AG08395 (cell line): ENCODE measurements around the gene TUBA3E.
"Not testable (repeated sequence)": the region's sequence is repeated elsewhere in the genome, so short reads cannot be mapped to it uniquely, and the experiment has no call there.

ENCODE experiments used
- DNase-seq: peaks from one replicate; pipeline ENCODE4 v3.0.0; 2012; ENCODE audit warnings: mixed read lengths, low spot score

Gene TUBA3E

DNA sequence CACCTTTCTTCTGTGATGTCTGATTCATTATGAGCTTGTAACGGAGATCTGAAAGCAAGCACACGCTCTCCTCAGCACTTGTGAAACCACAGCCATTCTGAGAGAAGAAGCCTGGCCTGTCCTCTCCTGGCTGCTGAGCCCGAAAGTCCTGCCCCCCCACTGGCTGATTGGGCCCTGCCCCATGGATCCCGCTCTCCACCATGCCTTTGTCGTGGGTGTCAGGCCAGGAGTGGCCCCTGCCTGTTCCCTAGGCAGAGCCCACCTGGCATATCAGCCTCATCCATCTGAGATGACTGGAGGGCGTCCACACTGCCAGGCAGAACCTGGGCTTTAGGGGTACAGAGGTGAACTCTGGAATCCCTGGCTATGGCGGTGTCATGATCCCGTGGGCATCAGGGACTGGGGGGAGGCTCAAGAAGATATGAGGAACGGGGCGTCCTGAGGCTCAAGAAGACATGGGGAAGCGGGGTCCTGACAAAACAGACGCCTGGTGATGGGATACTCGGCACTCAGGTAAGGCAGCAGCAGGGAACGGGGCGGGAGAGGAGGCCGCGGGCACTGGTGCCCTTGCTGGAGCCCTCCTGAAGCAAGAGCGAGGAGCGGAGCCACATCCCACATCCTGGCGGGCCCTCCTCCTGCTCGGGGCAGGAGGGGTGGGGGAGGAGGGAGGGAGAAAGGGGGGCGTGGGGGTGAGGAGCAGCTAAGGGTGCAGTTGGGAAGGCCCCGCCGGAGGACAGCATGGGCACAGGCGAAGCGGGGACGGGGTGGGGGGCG lies 54.8 kb downstream of the TUBA3E start:
- DNase-seq: not testable (repeated sequence)

DNA sequence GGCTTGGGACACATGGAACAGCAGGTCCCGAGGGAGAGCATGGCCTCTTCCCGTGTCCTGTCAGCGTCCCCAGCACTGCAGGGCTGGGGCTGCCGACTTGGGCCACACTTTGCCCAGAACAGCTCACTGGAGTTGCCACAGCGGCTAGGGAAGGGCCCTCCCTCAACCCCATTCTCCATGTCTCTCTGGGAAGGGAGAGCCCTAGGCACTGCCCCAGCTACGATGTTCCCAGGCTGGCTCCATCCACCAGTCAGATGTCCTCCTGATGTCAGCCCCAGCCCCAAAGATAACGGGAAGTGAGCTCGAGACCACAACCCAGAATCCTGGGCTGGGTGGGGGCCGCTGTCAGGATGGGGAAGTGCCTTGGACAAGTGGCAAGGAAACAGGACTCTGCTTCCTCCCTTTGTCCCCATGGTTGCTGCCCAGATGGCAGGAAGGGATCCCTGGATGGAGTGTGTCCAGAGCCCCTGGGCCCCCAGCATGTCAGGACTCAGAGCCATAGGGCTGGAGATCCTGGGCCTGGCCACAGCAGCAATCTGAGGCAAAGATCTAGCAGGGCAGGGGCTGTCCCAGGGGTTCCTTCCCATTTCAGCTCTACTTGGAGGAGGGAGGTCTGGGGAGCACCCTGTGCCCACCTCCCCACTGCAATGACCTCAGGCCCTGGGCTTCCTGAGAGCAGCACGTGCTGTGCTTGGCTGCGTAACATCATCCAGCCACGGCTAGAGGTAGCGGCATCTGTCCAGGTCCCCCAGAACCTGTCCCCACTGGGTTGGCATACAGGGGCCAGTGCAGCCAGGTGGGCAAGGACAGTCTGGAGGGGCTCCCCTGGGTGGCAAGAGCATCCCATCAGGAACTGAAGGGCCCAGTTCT lies 55.6 kb downstream of the TUBA3E start:
- DNase-seq: not testable (repeated sequence)
